Fibroblast of skin of right quadriceps (primary cell): ENCODE measurements around the gene THOC1.
"Not testable (repeated sequence)": the region's sequence is repeated elsewhere in the genome, so short reads cannot be mapped to it uniquely, and the experiment has no call there.

Source experiments
- DNase-seq: peaks from one replicate; pipeline ENCODE4 v3.0.0-alpha.2; 2013

Gene THOC1, protein sequence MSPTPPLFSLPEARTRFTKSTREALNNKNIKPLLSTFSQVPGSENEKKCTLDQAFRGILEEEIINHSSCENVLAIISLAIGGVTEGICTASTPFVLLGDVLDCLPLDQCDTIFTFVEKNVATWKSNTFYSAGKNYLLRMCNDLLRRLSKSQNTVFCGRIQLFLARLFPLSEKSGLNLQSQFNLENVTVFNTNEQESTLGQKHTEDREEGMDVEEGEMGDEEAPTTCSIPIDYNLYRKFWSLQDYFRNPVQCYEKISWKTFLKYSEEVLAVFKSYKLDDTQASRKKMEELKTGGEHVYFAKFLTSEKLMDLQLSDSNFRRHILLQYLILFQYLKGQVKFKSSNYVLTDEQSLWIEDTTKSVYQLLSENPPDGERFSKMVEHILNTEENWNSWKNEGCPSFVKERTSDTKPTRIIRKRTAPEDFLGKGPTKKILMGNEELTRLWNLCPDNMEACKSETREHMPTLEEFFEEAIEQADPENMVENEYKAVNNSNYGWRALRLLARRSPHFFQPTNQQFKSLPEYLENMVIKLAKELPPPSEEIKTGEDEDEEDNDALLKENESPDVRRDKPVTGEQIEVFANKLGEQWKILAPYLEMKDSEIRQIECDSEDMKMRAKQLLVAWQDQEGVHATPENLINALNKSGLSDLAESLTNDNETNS

DNA sequence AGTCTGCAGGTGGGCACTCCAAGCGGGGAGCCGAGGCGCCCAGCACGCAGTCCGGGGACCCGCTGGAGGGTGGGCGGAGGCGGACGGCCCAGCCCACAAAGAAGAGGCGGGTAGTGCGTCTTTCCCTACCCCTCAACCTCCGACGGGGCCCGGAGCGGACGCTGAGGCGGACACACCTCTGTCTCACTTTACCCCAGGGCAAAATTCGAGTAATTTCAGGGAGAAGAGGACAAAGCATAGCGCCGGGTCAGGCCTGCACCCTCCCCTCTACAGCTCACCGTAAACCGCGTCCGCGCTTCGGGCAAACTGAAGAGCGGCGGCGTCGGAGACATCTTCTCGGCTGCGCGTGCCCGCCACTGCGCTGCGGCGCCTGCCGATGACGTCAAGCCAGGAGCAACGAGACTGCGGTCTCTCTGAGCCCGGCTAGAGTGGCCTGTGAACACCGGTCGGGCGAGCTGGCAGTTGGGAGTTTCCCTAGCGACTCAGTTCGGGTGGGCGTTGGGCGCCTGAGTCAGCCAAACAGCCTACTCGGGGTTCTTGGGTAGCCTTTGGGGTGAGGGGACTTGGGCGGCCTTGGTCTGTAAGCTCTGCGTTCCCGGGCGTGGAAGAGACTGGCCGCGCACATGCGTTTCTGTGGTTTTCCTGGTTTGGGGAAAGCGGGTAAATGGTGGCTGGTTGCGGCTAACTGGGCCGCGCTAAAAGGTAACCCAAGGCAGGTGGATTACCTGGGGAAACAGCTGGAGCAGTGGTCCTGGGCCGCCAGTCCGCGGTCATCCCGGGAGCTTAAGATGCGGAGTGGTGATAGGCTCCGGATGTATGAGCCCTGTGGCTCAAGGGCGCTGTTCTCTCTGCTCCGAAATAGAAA lies at the start of gene THOC1:
Gene THOC1, minus strand, starts transcription at position 360 of the 865 bp plus-strand sequence. Its CDS starts 28 bp downstream, at position 332.
- peak; percentile 93 for DNase-seq

DNA sequence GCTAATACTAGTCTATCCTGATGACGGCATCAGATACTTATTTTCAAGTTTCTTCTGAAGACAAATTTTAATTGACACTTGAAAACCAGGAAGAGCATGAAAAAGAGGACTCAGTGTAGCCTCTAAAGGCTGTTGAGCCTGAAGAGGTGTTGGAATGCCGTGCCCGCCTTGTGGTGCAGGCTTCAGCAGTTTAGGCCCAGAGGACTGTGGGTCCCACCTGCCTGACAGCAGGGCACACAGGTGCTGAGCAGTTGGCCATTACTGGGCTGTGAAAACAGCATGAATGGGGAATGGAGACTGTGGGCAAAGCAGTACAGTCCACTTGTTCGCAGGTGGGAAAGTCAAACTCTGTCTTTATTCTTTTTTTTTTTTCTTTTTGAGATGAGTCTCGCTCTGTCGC lies 49.8 kb upstream of the THOC1 start:
- no peak for DNase-seq

DNA sequence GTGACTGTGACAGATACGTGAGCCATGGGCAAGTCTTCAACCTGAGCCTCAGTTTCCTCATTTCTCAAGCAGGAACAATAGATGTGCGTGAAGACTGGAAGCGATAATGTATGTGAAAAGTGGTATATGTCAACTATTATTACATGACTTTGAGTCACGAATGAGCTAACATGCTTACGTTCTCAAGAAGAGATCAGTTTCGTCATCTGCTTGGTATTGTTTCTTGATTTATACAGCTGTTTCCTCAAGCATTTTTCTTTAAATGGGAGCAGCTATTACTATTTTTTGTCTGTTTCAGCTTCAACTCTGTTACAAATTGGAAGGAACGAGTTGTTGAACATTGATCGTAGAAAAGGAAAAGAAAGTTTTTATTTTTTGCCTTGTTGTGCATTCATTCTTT lies 48.5 kb upstream of the THOC1 start:
- DNase-seq, result peak; percentile 21

DNA sequence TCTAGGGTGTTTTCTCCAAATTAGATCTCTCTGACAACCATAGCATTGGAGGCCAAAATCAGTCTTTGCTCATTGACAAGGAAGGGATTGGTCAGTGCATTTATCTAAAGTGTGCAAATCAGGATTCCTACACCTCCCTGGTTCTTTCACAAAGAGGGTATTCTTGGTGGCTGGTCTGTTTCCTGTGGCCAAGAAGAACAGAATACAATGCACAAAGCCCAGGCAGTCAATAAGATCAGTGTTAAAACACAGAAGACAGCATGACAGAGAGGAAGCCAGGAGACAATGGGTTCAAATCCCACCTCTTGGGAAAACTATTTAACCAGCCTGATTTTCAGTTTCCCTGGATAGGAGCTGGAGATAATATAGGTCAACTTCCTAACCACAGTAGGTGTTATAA lies 46.1 kb upstream of the THOC1 start:
- no peak for DNase-seq

DNA sequence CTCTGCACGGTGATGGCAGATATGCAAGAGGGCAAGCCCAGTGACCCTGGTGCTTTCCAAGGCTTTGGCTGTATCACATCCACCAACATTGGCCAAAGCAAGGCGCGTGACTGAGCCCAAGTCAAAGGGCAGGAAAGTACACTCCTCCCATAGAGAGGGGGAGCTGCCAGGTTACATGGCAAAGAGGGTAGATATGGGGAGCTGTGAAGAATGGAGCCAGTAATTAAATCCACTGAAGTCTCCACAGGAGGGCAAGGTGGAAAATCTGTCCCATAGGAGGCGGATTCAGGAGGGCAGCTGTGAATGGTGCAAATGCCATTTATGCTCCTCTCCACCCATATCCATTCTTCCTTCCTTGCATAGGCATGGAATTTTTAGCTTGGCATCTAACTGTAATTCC lies 44.6 kb upstream of the THOC1 start:
- no peak for DNase-seq

DNA sequence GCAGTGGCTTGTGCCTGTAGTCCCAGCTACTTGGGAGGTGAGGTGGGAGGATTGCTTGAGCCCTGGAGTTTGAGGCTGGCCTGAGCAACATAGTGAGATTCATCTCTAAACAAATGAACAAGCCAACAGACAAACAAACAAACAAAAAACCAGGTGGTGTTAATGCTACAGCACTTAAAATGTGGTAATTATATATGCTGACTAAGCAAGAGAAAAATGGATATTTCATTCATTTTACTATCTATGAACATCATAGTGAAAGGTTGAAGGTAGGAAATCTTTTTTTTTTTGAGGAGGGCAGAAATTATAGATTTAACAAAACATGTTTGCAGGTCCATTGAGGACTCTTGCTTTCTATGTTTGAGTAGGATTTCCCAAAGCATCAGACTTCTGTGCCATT lies 42.2 kb upstream of the THOC1 start:
- DNase-seq, result no peak

DNA sequence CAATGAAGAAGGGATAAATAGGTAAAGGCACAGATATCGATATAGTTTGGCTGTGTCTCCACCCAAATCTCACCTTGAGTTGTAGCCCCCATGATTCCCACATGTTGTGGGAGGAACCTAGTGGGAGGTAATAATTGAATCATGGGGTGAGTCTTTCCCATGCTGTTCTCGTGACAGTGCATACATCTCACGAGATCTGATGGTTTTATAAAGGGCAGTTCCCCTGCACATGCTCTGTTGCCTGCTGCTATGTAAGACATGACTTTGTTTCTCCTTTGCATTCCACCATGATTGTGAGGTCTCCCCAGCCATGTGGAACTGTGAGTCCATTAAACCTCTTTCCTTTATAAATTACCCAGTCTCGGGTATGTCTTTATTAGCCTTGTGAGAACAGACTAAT lies 40.2 kb upstream of the THOC1 start:
- DNase-seq, result not testable (repeated sequence)

DNA sequence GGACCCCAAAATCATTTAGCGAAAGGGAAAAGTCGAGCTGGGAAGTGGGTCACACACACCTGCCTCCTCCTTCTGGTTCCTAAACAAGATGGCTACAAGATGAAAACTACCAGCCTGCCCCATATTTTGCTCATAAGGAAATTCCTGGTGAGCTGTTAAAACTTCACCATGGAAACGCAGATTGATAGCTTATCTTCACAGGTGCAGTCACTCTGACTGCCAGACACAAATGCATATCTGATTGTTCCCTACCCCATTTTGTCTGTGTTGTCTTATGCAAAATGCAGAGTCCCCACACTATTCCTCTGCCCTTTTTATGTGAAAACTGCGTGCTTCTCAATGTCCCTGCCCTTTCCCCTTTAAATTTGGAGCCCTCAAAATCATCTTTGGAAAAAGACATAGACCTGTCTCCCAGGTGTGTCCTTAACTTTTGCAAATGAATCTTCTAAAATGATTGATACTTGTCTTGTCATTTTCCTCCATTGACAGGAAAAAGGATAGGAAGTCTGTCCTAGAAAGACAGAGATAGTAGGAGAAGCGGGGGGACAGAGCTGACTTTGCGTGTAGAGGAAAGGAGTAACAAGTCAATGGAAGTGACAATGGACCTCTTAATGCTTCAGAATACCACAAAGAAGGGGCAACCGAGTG lies 38.9 kb upstream of the THOC1 start:
- DNase-seq, result no peak

DNA sequence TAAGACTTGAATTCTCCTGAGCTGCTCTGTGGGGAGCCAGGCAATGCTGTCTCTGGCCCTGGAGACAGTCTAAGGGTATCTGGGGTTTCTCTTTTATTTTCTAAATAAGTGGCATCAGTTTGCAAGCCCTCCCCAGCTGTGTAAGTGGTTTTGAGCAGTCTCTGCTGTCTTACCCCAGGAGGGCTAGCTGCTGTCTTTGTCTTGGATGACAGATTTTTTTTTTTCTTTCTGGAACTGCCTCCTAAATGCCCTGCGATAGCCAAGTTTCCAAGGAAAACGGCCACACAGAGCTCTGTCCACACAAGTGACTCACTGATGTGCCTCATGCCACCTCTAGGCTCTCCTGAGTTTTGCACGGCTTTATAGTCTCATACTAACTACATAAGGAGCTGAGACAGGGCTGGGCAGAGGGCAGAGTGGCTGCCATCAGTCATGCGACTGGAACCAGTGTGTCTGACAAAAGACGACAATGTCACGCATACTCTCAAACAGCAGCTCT lies 37.2 kb upstream of the THOC1 start:
- DNase-seq, result no peak

DNA sequence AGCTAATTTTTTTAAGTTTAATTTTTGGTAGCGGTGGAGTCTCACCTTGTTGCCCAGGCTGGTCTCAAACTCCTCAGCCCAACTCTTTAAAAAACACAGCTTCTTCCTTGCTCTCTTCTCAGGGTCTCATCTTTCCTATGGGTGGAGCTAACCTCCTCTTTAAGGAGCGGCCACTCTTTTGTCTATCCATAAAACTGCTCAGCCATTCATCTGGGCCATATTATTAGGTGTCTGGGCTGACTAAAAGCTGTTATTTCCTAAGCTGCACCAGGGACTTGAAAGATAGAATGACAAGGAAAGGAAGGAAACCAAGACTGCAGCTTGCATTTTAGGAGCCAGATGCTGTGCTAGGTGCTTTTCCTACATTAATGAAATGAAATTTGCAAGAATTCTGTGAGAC lies 35.8 kb upstream of the THOC1 start:
- DNase-seq, result no peak

DNA sequence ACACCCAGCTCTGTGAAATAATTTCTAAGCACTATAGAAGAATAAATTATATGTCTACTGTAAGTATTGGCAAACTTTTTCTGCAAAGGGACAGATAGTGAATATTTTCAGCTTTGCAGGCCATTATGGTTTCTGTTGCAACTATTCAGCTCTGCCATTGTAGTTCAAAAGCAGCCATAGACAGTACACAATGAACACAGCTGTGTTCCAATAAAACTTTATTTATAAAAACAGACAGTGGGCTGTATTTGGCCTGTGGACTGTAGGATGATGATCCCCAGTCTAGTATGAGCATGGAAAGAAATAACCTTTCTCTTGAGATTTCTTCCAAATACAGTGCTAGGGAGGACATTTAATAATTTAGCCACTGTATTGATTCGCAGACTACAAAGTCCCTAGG lies 35.2 kb upstream of the THOC1 start:
- DNase-seq, result no peak

DNA sequence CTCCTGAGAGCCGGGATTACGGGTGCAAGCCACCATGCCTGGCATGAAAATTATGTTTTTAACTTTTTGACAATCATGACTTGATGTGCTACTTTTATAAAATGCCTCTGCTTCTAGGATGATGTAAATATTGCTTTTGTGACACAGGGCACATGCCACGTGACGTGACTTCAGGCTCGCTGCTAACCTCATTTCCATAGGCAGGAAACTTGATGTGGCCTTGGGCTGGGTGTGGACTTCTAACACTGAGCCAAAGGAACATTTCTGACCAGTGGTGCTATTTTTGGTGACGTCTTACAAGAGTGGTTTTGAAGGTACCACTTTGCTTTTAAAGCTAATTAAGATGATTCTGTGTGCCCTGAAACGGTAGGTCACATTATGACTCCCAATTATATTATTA lies 34.2 kb upstream of the THOC1 start:
- DNase-seq, result no peak

DNA sequence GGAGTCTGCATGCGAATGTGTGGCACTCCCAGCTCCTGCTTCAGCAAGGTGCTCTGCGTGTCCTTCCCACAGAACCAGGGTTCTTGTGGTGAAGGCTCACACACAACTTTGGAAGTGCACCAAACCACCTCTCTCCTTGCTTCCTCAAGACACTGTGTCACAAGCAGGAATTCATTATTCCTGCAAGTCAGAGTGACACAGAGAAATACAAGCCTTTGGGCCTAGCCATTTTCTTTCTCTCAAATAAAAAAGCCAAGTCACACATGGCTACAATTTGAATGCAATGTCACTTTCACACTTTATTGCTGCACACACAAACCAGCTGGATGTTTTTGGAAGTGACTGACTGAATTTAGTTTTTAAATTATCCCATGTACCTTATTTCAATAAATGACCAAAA lies 30.1 kb upstream of the THOC1 start:
- peak; percentile 51 for DNase-seq

DNA sequence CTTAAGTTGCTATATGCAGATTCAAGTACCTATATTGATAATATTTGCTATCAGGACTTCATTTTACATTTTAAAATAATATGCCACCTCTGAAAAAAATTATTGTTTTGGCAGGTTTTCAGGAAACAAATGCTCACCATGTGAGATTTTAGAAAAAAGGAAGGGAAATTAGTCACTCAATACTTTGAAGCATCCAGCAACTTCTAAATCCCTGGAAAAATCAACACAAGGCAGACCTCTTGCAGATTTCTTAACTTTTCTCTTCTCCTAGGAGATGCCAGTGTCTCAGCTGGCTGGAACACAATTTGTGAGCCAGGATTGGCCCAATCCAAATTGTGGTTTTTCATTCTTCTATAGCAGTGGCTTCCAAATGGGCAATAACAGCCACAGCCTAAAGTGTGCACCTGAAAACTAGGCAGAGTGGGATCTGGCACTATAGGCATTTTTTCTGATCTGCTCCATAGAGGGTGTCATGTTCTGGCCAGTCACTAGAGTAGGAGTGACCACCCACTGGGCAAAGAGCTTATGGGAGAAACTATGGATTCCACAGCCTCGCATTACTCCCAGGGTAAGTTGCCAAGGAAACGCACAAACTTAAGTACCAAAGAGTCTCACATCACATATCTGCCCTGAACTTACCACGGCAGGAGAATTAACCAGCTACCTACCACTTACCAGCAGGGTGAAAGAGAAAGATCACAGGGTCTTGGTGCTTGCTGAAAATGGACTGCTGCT lies 28.1 kb upstream of the THOC1 start:
- peak; percentile 52 for DNase-seq

DNA sequence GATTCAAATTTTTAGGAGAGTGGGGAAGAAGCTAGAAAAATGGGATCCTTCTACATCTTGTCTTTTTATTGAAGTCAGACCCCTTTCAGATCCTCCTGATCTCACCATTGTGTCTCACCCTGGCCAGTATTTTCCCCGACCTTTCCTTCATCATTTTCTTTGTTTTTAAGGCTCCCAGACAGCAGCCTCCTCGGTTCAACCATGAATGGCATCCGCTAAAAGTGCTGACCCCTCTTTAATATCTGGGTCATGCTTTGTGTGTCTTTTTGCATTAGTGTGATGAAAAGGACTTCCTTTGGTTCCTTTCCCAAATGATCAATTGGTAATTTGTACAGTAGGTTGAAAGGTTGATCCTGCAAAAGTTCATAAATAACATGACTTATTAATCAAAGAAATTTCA lies 26.7 kb upstream of the THOC1 start:
- no peak for DNase-seq

DNA sequence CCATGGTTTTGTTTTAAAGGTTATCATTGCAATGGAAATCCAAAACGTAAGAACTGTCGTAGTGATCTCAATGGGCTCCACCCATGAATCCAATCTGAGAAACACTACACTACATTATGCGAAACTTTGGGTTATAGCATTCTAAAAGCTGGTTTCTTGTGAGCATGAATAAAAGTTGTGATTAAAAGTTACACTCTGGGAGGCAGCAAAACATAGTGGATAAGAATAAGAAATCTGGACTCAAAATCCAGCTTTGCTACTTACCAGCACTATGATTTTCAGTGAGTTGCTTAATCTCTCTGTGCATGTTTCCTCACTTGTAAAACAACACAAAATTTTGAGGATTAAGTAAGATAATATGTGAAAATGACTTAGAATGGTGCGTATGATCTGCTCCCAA lies 25.7 kb upstream of the THOC1 start:
- DNase-seq, result peak; percentile 23

DNA sequence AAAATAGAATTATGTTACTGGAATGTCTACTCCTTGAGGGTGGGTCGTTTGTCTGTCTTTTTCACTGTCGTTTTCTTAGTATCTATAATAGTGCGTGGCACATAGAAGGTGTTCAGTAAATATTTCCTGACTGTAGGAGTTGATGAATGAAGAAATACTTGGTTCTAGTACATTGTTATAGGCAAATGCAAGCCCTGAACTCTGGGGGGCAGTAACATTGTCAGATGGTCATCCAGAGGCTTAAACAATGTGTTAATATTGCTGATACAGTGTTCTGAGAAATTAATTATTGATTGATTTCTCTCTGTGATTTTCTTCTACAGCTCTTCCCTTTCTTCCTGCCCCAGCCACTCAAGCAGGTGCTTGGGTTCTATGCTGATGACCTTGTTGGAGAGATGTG lies 24.4 kb upstream of the THOC1 start:
- DNase-seq, result no peak

DNA sequence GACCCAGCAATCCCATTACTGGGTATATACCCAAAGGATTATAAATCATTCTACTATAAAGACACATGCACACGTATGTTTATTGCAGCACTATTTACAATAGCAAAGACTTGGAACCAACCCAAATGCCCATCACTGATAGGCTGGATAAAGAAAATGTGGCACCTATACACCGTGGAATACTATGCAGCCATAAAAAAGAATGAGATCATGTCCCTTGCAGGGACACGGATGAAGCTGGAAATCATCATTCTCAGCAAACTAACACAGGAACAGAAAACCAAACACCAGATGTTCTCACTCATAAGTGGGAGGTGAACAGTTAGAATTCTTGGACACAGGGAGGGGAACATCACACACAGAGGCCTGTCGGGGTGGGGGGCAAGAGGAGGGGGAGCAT lies 22.1 kb upstream of the THOC1 start:
- not testable (repeated sequence) for DNase-seq

DNA sequence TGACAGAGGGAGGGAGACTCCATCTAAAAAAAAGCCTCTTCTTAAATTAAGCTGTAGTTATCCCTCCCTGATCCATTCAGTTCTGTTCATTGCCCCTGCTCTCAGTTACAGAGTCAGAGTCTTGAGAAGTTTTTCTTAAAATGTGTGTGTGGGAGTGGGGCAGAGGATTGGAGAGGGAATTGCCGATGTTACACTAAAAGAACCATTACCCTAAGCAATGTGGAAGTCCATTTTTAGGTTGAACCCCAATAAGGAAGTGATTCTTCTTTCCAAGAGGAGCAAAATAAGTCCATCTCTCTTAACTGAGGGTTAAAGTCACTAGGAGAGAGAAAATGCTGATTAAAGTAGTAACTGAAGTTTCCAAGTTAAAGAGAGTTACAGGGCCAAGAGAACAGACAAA lies 21.2 kb upstream of the THOC1 start:
- DNase-seq, result no peak

DNA sequence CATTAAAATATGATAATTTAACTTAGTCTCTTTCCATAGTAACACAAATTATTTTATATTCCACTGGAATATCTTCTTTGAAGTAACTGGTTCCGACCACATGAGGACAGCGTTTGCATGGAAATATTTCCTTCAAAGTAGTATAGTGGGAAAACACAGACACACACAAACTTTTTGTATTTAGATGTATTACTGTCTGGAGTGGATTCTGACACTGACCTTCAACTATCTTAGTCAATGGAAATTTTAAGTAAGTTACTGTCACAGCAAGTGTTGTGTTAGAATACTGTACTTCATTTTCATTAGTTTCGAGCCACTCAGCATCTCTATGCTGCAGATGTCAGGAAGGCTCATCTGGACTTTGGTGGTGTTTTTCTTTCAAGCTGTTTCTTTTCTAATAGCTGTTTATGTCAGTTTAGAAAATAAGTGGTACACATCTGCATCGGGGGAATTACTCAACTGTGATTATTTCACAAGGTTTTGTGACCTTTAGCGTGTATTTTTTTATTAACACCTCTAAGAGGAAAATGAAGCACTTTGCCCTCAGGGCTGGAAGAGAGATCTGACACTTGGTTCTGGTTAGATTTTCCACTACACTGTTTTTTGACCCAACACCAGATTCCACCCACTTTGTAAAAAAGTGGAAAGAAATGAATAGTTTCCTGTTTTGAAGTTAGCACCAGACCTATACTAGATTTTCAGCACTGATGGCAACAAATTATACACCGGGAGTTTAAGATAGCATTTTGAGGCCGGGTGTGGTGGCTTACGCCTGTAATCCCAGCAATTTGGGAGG lies 18.9 kb upstream of the THOC1 start:
- peak; percentile 51 for DNase-seq

DNA sequence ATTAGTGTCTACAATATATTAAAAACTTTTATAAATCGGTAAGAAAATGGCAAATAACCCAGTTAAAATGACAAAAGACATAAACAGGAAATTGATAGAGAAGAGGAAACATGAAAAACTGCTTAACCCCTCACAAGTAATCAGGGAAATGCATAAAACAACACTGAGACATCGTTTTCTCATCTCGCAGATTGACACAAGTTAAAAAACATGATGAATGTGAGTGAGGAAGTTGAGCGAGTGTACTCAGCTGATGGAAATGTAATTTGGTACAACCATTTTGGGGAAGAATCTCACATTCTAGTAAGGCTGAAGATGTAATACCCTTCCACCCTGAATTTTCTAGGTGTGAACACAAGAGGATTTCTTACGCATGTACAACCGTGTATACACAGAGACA lies 18.0 kb upstream of the THOC1 start:
- DNase-seq, result no peak
